Activated naive CD8-positive, alpha-beta T cell treated with anti-CD3 and anti-CD28 coated beads, Interleukin-2, amount 10 ng/mL, durations not matched to agents 7 days and 5 days (primary cell): ENCODE data around the gene C22orf15. TPM values are rescaled to one million over a fixed set of nuclear protein-coding genes. Genes with fewer than 3 reads are reported as not detected.
A peak's percentile ranks its signal among the peaks of the same experiment; 100 is the strongest.

Experiments
- ATAC-seq: fragments of 150-1000 bp; cut with Tn5 transposase; one replicate; pipeline ENCODE4 v1.10.0; 2021; ENCODE audit warnings: low read depth, moderate library complexity
- POLR2A ChIA-PET: fragments of 350-600 bp; sonication (Branson Sonifier 250); formaldehyde crosslinking; loops from one replicate; lab custom pipeline; 2021; ENCODE audit warnings: antibody characterized with exemption; lab: Charles Lee
- DNase-seq: peaks from one replicate; pipeline ENCODE4 v3.0.0; 2021
- H3K27ac Mint-ChIP-seq: one replicate; pipeline ENCODE4 v1.8.0; 2022; ENCODE audit warnings: mild to moderate bottlenecking, mixed read lengths
- H3K27me3 Mint-ChIP-seq: one replicate; pipeline ENCODE4 v1.8.0; 2022; ENCODE audit warnings: mild to moderate bottlenecking, moderate library complexity, mixed read lengths
- H3K36me3 Mint-ChIP-seq: one replicate; pipeline ENCODE4 v1.8.0; 2021; ENCODE audit warnings: mild to moderate bottlenecking, mixed read lengths
- H3K4me1 Mint-ChIP-seq: one replicate; pipeline ENCODE4 v1.8.0; 2021; ENCODE audit warnings: mixed read lengths
- H3K4me3 Mint-ChIP-seq: one replicate; pipeline ENCODE4 v1.8.0; 2022; ENCODE audit warnings: mild to moderate bottlenecking, moderate library complexity, mixed read lengths
- H3K9me3 Mint-ChIP-seq: one replicate; pipeline ENCODE4 v1.8.0; 2021; ENCODE audit warnings: mixed read lengths
- total RNA-seq, 2 experiments: library from RNA; stranded (reverse); gene quantifications; one replicate each; pipeline ENCODE4 v1.2.3, GENCODE V29; 2021

The C22orf15 gene
- total RNA-seq, 2 experiments from 2014 or later = 2.1 to 2.9 TPM

GRCh38 chr22:23753385-23753784 is 9.4 kb upstream of the C22orf15 start:
- POLR2A ChIA-PET = interaction anchor here (1.9 kb wide), 1 partner anchor 10 kb away, joined by 4 read pairs; the partner anchor contains the start of gene C22orf15
- no peak overlapping the region for H3K27ac Mint-ChIP-seq
- no peak for ATAC-seq
- DNase-seq = no peak
- peaks cover 15% of the 10 kb centered on the region for H3K4me1 Mint-ChIP-seq
- peaks cover 1% of the 10 kb centered on the region for H3K36me3 Mint-ChIP-seq
- H3K4me3 Mint-ChIP-seq = no peak overlapping the region
- no peaks in the 10 kb centered on the region for H3K9me3 Mint-ChIP-seq
- peaks cover 2% of the 10 kb centered on the region for H3K27me3 Mint-ChIP-seq

- peaks cover 15% of the 10 kb centered on the region for H3K4me1 Mint-ChIP-seq
- H3K27ac Mint-ChIP-seq = no peak within 1 kb of the TSS
- no peak for DNase-seq
- H3K27me3 Mint-ChIP-seq = peaks cover 2% of the 10 kb centered on the region
- H3K4me3 Mint-ChIP-seq = no peak within 1 kb of the TSS
- ATAC-seq = no peak
- H3K9me3 Mint-ChIP-seq = no peaks in the 10 kb centered on the region
- POLR2A ChIA-PET = interaction anchor here (0.5 kb wide), 1 partner anchor 60 kb away, joined by 3 read pairs; no protein-coding TSS in a partner anchor
- peaks cover 1% of the 10 kb centered on the region for H3K36me3 Mint-ChIP-seq
Observed at GRCh38 chr22:23754220-23754919, 8.4 kb upstream of the C22orf15 start, which contains the start of gene VPREB3. VPREB3 (minus strand) TSS chr22:23754425; CDS start chr22:23754363, 62 bp downstream.

- DNase-seq (no peak), ATAC-seq (no peak)
- no peaks in the 10 kb centered on the region for H3K9me3 Mint-ChIP-seq
- H3K4me1 Mint-ChIP-seq = peaks cover 9% of the 10 kb centered on the region
- no peak overlapping the region for H3K4me3 Mint-ChIP-seq
- H3K27me3 Mint-ChIP-seq = peaks cover 2% of the 10 kb centered on the region
- no peak overlapping the region for H3K27ac Mint-ChIP-seq
- POLR2A ChIA-PET = no interaction called here
- H3K36me3 Mint-ChIP-seq = peaks cover 1% of the 10 kb centered on the region
Observed at GRCh38 chr22:23754980-23755636, 7.7 kb upstream of the C22orf15 start.

- peaks cover 2% of the 10 kb centered on the region for H3K27me3 Mint-ChIP-seq
- no peak overlapping the region for H3K4me3 Mint-ChIP-seq
- H3K4me1 Mint-ChIP-seq = peaks cover 8% of the 10 kb centered on the region
- no peaks in the 10 kb centered on the region for H3K36me3 Mint-ChIP-seq
- H3K9me3 Mint-ChIP-seq = no peaks in the 10 kb centered on the region
- ATAC-seq = no peak
- no peak for DNase-seq
- POLR2A ChIA-PET = interaction anchor here (0.7 to 1.2 kb wide), 2 partner anchors 30 to 69 kb away, joined by 3 read pairs; no protein-coding TSS in a partner anchor
- H3K27ac Mint-ChIP-seq = no peak overlapping the region
Observed at GRCh38 chr22:23755711-23756110, 7.1 kb upstream of the C22orf15 start.

GRCh38 chr22:23756891-23757290 is 5.9 kb upstream of the C22orf15 start:
- POLR2A ChIA-PET = interaction anchor here (0.9 kb wide), 1 partner anchor 101 kb away, joined by 3 read pairs; the partner anchor contains the start of gene SLC2A11
- no peak for DNase-seq
- Mint-ChIP-seq H3K36me3 (no peaks in the 10 kb centered on the region), H3K4me1 (peaks cover 10% of the 10 kb centered on the region), H3K4me3 (no peak overlapping the region), H3K9me3 (no peaks in the 10 kb centered on the region), H3K27ac (peak overlapping the region; percentile 26), H3K27me3 (peaks cover 2% of the 10 kb centered on the region)
- ATAC-seq = no peak

GRCh38 chr22:23759566-23759965 is 3.2 kb upstream of the C22orf15 start:
- no peak for ATAC-seq
- no peak for DNase-seq
- Mint-ChIP-seq H3K27me3 (peaks cover 2% of the 10 kb centered on the region), H3K9me3 (no peaks in the 10 kb centered on the region), H3K36me3 (peaks cover 2% of the 10 kb centered on the region), H3K4me3 (no peak overlapping the region), H3K27ac (no peak overlapping the region), H3K4me1 (peaks cover 23% of the 10 kb centered on the region)
- POLR2A ChIA-PET = interaction anchor here (0.6 to 1.5 kb wide), 2 partner anchors 9 to 22 kb away, joined by 3 read pairs; partner anchors contain the start of gene ZNF70

- POLR2A ChIA-PET = interaction anchor here (1.5 to 1.9 kb wide), 2 partner anchors 9 kb away, joined by 3 to 7 read pairs; partner anchors contain the start of gene ZNF70
- no peaks in the 10 kb centered on the region for H3K9me3 Mint-ChIP-seq
- no peak for DNase-seq
- no peak overlapping the region for H3K27ac Mint-ChIP-seq
- H3K4me3 Mint-ChIP-seq = no peak overlapping the region
- H3K4me1 Mint-ChIP-seq = peaks cover 27% of the 10 kb centered on the region
- H3K27me3 Mint-ChIP-seq = peaks cover 2% of the 10 kb centered on the region
- no peak for ATAC-seq
- peaks cover 2% of the 10 kb centered on the region for H3K36me3 Mint-ChIP-seq
Observed at GRCh38 chr22:23760056-23760455, 2.7 kb upstream of the C22orf15 start.

- H3K9me3 Mint-ChIP-seq = no peaks in the 10 kb centered on the region
- POLR2A ChIA-PET = interaction anchor here (0.8 to 1.5 kb wide), 6 partner anchors 9 to 94 kb away, joined by 3 to 8 read pairs (median 4); partner anchors contain the start of genes MMP11, SLC2A11, SMARCB1 and ZNF70
Observed at GRCh38 chr22:23763579-23763945, 772 bp downstream of the C22orf15 start.

GRCh38 chr22:23763954-23764353 is 1.2 kb downstream of the C22orf15 start:
- peaks cover 2% of the 10 kb centered on the region for H3K36me3 Mint-ChIP-seq
- ATAC-seq (no peak), DNase-seq (no peak)
- peak overlapping the region; percentile 90 for H3K27ac Mint-ChIP-seq
- H3K9me3 Mint-ChIP-seq = no peaks in the 10 kb centered on the region
- POLR2A ChIA-PET = interaction anchor here (1.1 to 1.5 kb wide), 2 partner anchors 11 to 12 kb away, joined by 3 to 4 read pairs; no protein-coding TSS in a partner anchor
- peaks cover 40% of the 10 kb centered on the region for H3K4me1 Mint-ChIP-seq
- H3K27me3 Mint-ChIP-seq = no peaks in the 10 kb centered on the region
- peak overlapping the region; percentile 81 for H3K4me3 Mint-ChIP-seq

More at GRCh38 chr22:23763579-23763945, 772 bp downstream of the C22orf15 start:
- Mint-ChIP-seq H3K4me3 (peak overlapping the region; percentile 81), H3K27me3 (no peaks in the 10 kb centered on the region), H3K4me1 (peaks cover 40% of the 10 kb centered on the region), H3K27ac (peak overlapping the region; percentile 90), H3K36me3 (peaks cover 2% of the 10 kb centered on the region)
- peak; percentile 30 for ATAC-seq
- peak; percentile 71 for DNase-seq

GRCh38 chr22:23764899-23765881 is 2.4 kb downstream of the C22orf15 start:
- DNase-seq (no peak), ATAC-seq (no peak)
- Mint-ChIP-seq H3K27ac (peak overlapping the region; percentile 67), H3K9me3 (no peaks in the 10 kb centered on the region), H3K27me3 (no peaks in the 10 kb centered on the region), H3K4me3 (peak overlapping the region; percentile 48), H3K4me1 (peaks cover 40% of the 10 kb centered on the region), H3K36me3 (peaks cover 2% of the 10 kb centered on the region)
- POLR2A ChIA-PET = interaction anchor here (1.3 kb wide), 1 partner anchor 14 kb away, joined by 4 read pairs; the partner anchor contains the start of gene ZNF70

- no peak for ATAC-seq
- POLR2A ChIA-PET = interaction anchor here (0.5 to 2.4 kb wide), 10 partner anchors 20 to 135 kb away, joined by 3 to 15 read pairs (median 3); partner anchors contain the start of genes SLC2A11 and SMARCB1
- no peak for DNase-seq
- Mint-ChIP-seq H3K4me1 (peaks cover 38% of the 10 kb centered on the region), H3K9me3 (no peaks in the 10 kb centered on the region), H3K4me3 (peak overlapping the region; percentile 87), H3K27ac (peak overlapping the region; percentile 51), H3K27me3 (no peaks in the 10 kb centered on the region), H3K36me3 (peaks cover 2% of the 10 kb centered on the region)
Observed at GRCh38 chr22:23767303-23767672, 4.5 kb downstream of the C22orf15 start.
